ENCODE measurements around the gene COQ10B.

DNA sequence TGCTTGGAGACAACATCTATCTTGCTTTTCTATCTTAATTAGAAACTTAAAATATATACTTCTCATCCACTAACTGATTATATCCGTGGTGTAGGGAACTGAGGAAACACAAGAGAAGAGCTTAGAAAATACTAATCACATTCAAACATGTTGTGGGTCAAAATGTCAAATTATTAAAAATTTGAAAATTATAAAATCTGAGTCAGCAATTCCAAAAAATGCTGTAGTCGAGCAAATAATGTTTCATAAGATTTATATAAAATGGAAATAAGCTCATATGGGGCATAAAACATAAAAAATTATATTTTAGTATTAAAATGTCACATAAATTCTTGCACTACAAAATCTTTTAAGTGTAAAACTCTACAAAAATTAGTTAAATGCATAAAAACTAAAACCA lies 47.8 kb upstream of the COQ10B start:
- TF ChIP-seq, protein P1, sequence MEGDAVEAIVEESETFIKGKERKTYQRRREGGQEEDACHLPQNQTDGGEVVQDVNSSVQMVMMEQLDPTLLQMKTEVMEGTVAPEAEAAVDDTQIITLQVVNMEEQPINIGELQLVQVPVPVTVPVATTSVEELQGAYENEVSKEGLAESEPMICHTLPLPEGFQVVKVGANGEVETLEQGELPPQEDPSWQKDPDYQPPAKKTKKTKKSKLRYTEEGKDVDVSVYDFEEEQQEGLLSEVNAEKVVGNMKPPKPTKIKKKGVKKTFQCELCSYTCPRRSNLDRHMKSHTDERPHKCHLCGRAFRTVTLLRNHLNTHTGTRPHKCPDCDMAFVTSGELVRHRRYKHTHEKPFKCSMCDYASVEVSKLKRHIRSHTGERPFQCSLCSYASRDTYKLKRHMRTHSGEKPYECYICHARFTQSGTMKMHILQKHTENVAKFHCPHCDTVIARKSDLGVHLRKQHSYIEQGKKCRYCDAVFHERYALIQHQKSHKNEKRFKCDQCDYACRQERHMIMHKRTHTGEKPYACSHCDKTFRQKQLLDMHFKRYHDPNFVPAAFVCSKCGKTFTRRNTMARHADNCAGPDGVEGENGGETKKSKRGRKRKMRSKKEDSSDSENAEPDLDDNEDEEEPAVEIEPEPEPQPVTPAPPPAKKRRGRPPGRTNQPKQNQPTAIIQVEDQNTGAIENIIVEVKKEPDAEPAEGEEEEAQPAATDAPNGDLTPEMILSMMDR (IDR thresholded peaks at IDR 0.05), result no peak
- no peak for TF ChIP-seq POLR2A (IDR thresholded peaks at IDR 0.05)
